RWPE2 (cell line): ENCODE data around the gene FASN.

Source experiments
- ATAC-seq: fragments of 200-7000 bp; cut with Tn5 transposase; 3 replicates; pipeline ENCODE4 v1.9.1; 2021; ENCODE audit warnings: low read depth
- DNase-seq: peaks from one replicate; pipeline ENCODE4 v3.0.0-alpha.2; 2020; ENCODE audit warnings: low spot score
- H3K27ac ChIP-seq: fragments of 450-650 bp; 2 replicates; pipeline ENCODE4 v1.5.1; 2017; ENCODE audit warnings: mild to moderate bottlenecking; ENCODE audit not compliant: poor library complexity, severe bottlenecking
- H3K27me3 ChIP-seq: fragments of 250-450 bp; sonication (Bioruptor Pico); 2 replicates; pipeline ENCODE4 v1.5.1; 2021; ENCODE audit warnings: mild to moderate bottlenecking, moderate library complexity; ENCODE audit not compliant: insufficient read depth, poor library complexity, severe bottlenecking
- H3K36me3 ChIP-seq: fragments of 250-450 bp; sonication (Bioruptor Pico); 2 replicates; pipeline ENCODE4 v1.5.1; 2020; ENCODE audit warnings: low read depth, mild to moderate bottlenecking, moderate library complexity
- H3K4me1 ChIP-seq: fragments of 250-450 bp; sonication (Bioruptor Pico); 2 replicates; pipeline ENCODE4 v1.5.1; 2021; ENCODE audit warnings: mild to moderate bottlenecking, moderate library complexity; ENCODE audit not compliant: insufficient read depth, poor library complexity, severe bottlenecking
- H3K4me3 ChIP-seq: fragments of 250-450 bp; sonication (Bioruptor Pico); 2 replicates; pipeline ENCODE4 v1.5.1; 2021; ENCODE audit warnings: mild to moderate bottlenecking, moderate library complexity; ENCODE audit not compliant: severe bottlenecking
- H3K9me3 ChIP-seq: fragments of 250-450 bp; sonication (Bioruptor Pico); 2 replicates; pipeline ENCODE4 v1.5.1; 2021; ENCODE audit warnings: mild to moderate bottlenecking, moderate library complexity; ENCODE audit not compliant: severe bottlenecking
- TF ChIP-seq, protein P1 (sequence below): fragments of 450-650 bp; IDR thresholded peaks from one replicate; pipeline ENCODE4 v1.5.1; 2017; ENCODE audit warnings: mild to moderate bottlenecking, moderate library complexity; ENCODE audit not compliant: poor library complexity, severe bottlenecking

Gene FASN

DNA sequence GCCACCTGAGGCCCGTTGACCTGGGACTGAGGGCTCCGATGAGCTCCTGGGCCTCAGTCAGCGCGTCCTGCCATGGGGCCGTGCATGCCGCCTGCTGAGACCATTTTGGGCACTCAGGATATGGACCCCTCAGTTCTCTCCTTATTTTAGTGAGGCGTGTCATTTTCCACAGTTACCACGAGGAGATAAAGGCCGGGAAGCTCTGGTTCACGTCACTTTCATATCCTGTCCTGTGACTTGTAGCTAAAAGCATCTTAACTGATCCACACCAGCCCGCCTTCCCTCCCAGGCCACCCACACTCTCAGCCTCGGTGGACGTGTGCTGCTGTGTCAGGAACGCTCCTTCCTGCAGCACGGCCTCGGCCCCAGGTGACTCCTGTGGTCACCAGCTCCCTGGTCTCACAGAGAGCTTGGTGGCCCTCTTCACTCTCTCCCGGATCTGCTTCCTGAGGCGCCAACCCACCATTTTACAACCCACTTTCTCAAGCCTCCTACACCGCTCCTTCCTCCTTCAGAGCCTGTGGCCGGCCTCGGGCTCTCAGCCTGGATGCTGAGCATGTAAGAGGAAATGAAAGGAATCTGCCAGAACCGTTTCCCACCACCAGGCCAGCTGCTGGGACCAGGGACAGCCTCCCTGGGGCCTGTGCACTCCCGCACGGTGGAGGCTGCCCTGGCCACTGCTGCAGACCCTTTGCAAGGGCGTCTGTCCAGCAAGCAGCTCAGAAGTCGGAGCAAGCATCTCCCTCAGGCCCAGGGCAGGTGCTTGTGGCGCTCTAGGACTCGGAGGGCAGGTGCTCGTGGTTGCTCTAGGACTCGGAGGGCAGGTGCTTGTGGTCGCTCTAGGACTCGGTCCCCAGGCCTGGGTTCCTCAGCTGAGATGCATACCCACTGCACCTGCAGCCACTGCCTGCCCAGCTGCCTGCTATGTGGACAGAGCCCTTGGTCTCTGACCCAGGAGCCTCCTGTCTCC, 23.9 kb upstream of the FASN start:
- TF ChIP-seq, protein P1, sequence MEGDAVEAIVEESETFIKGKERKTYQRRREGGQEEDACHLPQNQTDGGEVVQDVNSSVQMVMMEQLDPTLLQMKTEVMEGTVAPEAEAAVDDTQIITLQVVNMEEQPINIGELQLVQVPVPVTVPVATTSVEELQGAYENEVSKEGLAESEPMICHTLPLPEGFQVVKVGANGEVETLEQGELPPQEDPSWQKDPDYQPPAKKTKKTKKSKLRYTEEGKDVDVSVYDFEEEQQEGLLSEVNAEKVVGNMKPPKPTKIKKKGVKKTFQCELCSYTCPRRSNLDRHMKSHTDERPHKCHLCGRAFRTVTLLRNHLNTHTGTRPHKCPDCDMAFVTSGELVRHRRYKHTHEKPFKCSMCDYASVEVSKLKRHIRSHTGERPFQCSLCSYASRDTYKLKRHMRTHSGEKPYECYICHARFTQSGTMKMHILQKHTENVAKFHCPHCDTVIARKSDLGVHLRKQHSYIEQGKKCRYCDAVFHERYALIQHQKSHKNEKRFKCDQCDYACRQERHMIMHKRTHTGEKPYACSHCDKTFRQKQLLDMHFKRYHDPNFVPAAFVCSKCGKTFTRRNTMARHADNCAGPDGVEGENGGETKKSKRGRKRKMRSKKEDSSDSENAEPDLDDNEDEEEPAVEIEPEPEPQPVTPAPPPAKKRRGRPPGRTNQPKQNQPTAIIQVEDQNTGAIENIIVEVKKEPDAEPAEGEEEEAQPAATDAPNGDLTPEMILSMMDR = no peak
- Histone ChIP-seq H3K9me3 (no peaks in the 10 kb centered on the region), H3K4me1 (no peaks in the 10 kb centered on the region), H3K27ac (no peak overlapping the region), H3K4me3 (no peak overlapping the region), H3K36me3 (peaks cover 20% of the 10 kb centered on the region), H3K27me3 (no peaks in the 10 kb centered on the region)
- ATAC-seq = no peak
- no peak for DNase-seq

- H3K4me1 ChIP-seq = no peaks in the 10 kb centered on the region
- TF ChIP-seq, protein P1 = no peak
- H3K27ac ChIP-seq = no peak overlapping the region
Measured at GRCh38 chr17:82121246-82121645, 23.2 kb upstream of the FASN start.

DNA sequence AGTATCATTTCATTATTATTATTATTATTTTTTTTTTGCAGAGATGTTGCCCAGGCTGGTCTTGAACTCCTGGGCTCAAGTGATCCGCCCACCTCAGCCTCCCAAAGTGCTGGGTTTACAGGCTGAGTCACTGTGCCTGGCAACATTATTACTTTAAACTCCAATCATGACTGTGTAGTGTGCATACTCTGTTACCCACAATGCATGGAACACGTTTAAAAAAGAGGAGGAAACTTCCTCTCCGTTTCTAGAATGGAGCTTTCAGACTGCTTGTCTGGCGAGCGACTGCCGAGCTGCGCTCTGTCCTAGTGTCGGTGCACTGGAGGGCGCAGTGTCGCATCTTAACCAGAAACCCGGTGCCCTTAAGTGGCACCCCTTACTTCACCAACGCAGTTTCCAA, 22.1 kb upstream of the FASN start:
- H3K4me1 ChIP-seq = no peaks in the 10 kb centered on the region
- ATAC-seq (0 out of 3 replicates have a peak, but pooled peaks have one; percentile 25), DNase-seq (no peak)
- no peaks in the 10 kb centered on the region for H3K9me3 ChIP-seq
- H3K4me3 ChIP-seq = no peak overlapping the region
- H3K36me3 ChIP-seq = peaks cover 14% of the 10 kb centered on the region
- no peaks in the 10 kb centered on the region for H3K27me3 ChIP-seq
- H3K27ac ChIP-seq = no peak overlapping the region
- TF ChIP-seq, protein P1 = no peak

More at GRCh38 chr17:82121246-82121645, 23.2 kb upstream of the FASN start:
- DNase-seq (no peak), ATAC-seq (no peak)
- Histone ChIP-seq H3K27me3 (no peaks in the 10 kb centered on the region), H3K9me3 (no peaks in the 10 kb centered on the region), H3K36me3 (peaks cover 20% of the 10 kb centered on the region), H3K4me3 (no peak overlapping the region)

- Histone ChIP-seq H3K4me1 (no peaks in the 10 kb centered on the region), H3K27me3 (no peaks in the 10 kb centered on the region), H3K9me3 (no peaks in the 10 kb centered on the region), H3K27ac (no peak overlapping the region), H3K36me3 (peaks cover 5% of the 10 kb centered on the region), H3K4me3 (no peak overlapping the region)
- ATAC-seq (no peak), DNase-seq (no peak)
- TF ChIP-seq, protein P1 = no peak
Measured at GRCh38 chr17:82118815-82119380, 20.9 kb upstream of the FASN start.
